Natural killer cell (primary cell): ENCODE data around the gene SPNS2. TPM values are rescaled to one million over a fixed set of nuclear protein-coding genes. Genes with fewer than 3 reads are reported as not detected.

ENCODE experiments used
- ATAC-seq, 3 donors: fragments of 150-1000 bp in 2 of 3; fragments of 200-7000 bp in 1 of 3; cut with Tn5 transposase; 1 replicate in 1 of 3; 2 replicates in 2 of 3; pipeline ENCODE4 v1.10.0; 2021; ENCODE audit warnings: mild to moderate bottlenecking in 2 of 3, moderate library complexity in 2 of 3
- DNase-seq, 2 donors: peaks; one replicate each; pipeline versions ENCODE4 v3.0.0 to v3.0.0-alpha.2; 2013 to 2021; ENCODE audit warnings: mixed read lengths in 1 of 2
- H3K27ac ChIP-seq: one replicate; pipeline ENCODE4 v1.5.1; 2013; ENCODE audit warnings: mild to moderate bottlenecking, low read length
- H3K27me3 ChIP-seq: one replicate; pipeline ENCODE4 v1.6.1; 2013; ENCODE audit warnings: low read length; ENCODE audit not compliant: control insufficient read depth, insufficient read depth
- H3K36me3 ChIP-seq: one replicate; pipeline ENCODE4 v1.6.1; 2013; ENCODE audit warnings: low read length; ENCODE audit not compliant: control insufficient read depth, insufficient read depth
- H3K4me1 ChIP-seq: one replicate; pipeline ENCODE4 v1.6.1; 2013; ENCODE audit warnings: low read length; ENCODE audit not compliant: control insufficient read depth, insufficient read depth
- H3K4me3 ChIP-seq: one replicate; pipeline ENCODE4 v1.5.1; 2013; ENCODE audit warnings: low read length
- H3K9me3 ChIP-seq: one replicate; pipeline ENCODE4 v1.6.1; 2013; ENCODE audit warnings: low read length; ENCODE audit not compliant: control insufficient read depth, insufficient read depth
- H3K27ac Mint-ChIP-seq, 2 donors: one replicate each; pipeline ENCODE4 v1.8.0; 2022; ENCODE audit warnings: mild to moderate bottlenecking in 2 of 2, mixed read lengths in 2 of 2, moderate library complexity in 1 of 2
- H3K27me3 Mint-ChIP-seq, 2 donors: one replicate each; pipeline ENCODE4 v1.8.0; 2022; ENCODE audit warnings: low read depth in 2 of 2, mixed read lengths in 2 of 2
- H3K36me3 Mint-ChIP-seq: one replicate; pipeline ENCODE4 v1.8.0; 2022; ENCODE audit warnings: mixed read lengths
- H3K4me1 Mint-ChIP-seq, 2 donors: one replicate each; pipeline ENCODE4 v1.8.0; 2022; ENCODE audit warnings: mixed read lengths in 2 of 2
- H3K4me3 Mint-ChIP-seq: one replicate; pipeline ENCODE4 v1.8.0; 2022; ENCODE audit warnings: mild to moderate bottlenecking, moderate library complexity, mixed read lengths
- H3K9me3 Mint-ChIP-seq, 2 donors: one replicate each; pipeline ENCODE4 v1.8.0; 2022; ENCODE audit warnings: mixed read lengths in 2 of 2
- CTCF ChIP-seq: fragments of 200-600 bp; IDR thresholded peaks from one replicate; pipeline ENCODE4 v1.8.0; 2022; ENCODE audit warnings: antibody characterized with exemption
- WGBS: methylation state at CpG from one replicate; pipeline ENCODE4 v1.1.7; 2013; ENCODE audit warnings: missing lambda C conversion rate; ENCODE audit not compliant: insufficient coverage; 5-methylcytosine and 5-hydroxymethylcytosine counted together
- intact Hi-C: fragments of 100-400 bp; cut with micrococcal nuclease; formaldehyde crosslinking; loops from one replicate; pipeline ENCODE4 v1.14.2; 2022
- total RNA-seq, 4 donors: library from RNA; stranded (reverse); fragments of 120-200 nt in 1 of 4; gene quantifications; one replicate each; pipeline versions ENCODE4 v1.2.3 to v1.2.4, GENCODE V29; 2013 to 2022

The SPNS2 gene
- total RNA-seq, 3 donors from 2014 or later (not counting 1 experiment from before 2014, with no cell fraction given) = 0.28 to 0.93 (median 0.43) TPM

- intact Hi-C loops = no loop called here
Measured at GRCh38 chr17:4487296-4487695, 11.4 kb upstream of the SPNS2 start.

GRCh38 chr17:4487820-4488716 is 10.6 kb upstream of the SPNS2 start:
- WGBS = 90% methylated on average over 24 of the region's 24 CpGs
- H3K9me3 Mint-ChIP-seq = no peaks in the 10 kb centered on the region
- peaks cover 0 to 4% of the 10 kb centered on the region in 2 donors for H3K27me3 Mint-ChIP-seq
- Histone ChIP-seq H3K27ac (no peak overlapping the region), H3K9me3 (no peaks in the 10 kb centered on the region), H3K4me3 (no peak overlapping the region), H3K4me1 (peaks cover 36% of the 10 kb centered on the region), H3K36me3 (peaks cover 4% of the 10 kb centered on the region), H3K27me3 (no peaks in the 10 kb centered on the region)
- DNase-seq (no peak), ATAC-seq (no peak)
- peaks cover 23 to 32% of the 10 kb centered on the region in 2 donors for H3K4me1 Mint-ChIP-seq
- no peaks in the 10 kb centered on the region for H3K36me3 Mint-ChIP-seq
- no peak overlapping the region for H3K27ac Mint-ChIP-seq
- H3K4me3 Mint-ChIP-seq = no peak overlapping the region
- intact Hi-C loops = no loop called here
- no peak for TF ChIP-seq CTCF

More at GRCh38 chr17:4487296-4487695, 11.4 kb upstream of the SPNS2 start:
- Histone ChIP-seq H3K4me1 (peaks cover 39% of the 10 kb centered on the region), H3K27me3 (no peaks in the 10 kb centered on the region), H3K4me3 (no peak overlapping the region), H3K9me3 (no peaks in the 10 kb centered on the region), H3K36me3 (peaks cover 4% of the 10 kb centered on the region), H3K27ac (no peak overlapping the region)
- no peak for DNase-seq
- ATAC-seq = no peak
- Mint-ChIP-seq H3K27ac (no peak overlapping the region), H3K4me3 (peak overlapping the region; percentile 37), H3K9me3 (no peaks in the 10 kb centered on the region), H3K36me3 (no peaks in the 10 kb centered on the region), H3K27me3 (no peaks in the 10 kb centered on the region), H3K4me1 (peaks cover 23 to 40% of the 10 kb centered on the region in 2 donors)
- no peak for TF ChIP-seq CTCF
- WGBS = 94% methylated on average over 8 of the region's 8 CpGs

GRCh38 chr17:4488989-4489595 is 9.6 kb upstream of the SPNS2 start:
- no peaks in the 10 kb centered on the region for H3K36me3 Mint-ChIP-seq
- WGBS = 93% methylated on average over 15 of the region's 15 CpGs
- Histone ChIP-seq H3K36me3 (peaks cover 4% of the 10 kb centered on the region), H3K9me3 (no peaks in the 10 kb centered on the region), H3K27ac (no peak overlapping the region), H3K4me3 (no peak overlapping the region), H3K4me1 (peaks cover 27% of the 10 kb centered on the region), H3K27me3 (no peaks in the 10 kb centered on the region)
- DNase-seq = no peak
- intact Hi-C loops = no loop called here
- no peak for ATAC-seq
- H3K4me3 Mint-ChIP-seq = no peak overlapping the region
- no peak overlapping the region for H3K27ac Mint-ChIP-seq
- no peaks in the 10 kb centered on the region for H3K9me3 Mint-ChIP-seq
- peaks cover 0 to 6% of the 10 kb centered on the region in 2 donors for H3K27me3 Mint-ChIP-seq
- peaks cover 23 to 27% of the 10 kb centered on the region in 2 donors for H3K4me1 Mint-ChIP-seq
- TF ChIP-seq CTCF = no peak
